ENCODE data around the gene PLPP4.
"Not testable (repeated sequence)": the region's sequence is repeated elsewhere in the genome, so short reads cannot be mapped to it uniquely, and the experiment has no call there.

Gene PLPP4

GRCh38 chr10:120494313-120494710, 37.3 kb downstream of the PLPP4 start:
- DNase-seq (ENCODE audit: low read depth) = no peak
- no peak overlapping the region for H3K4me3 ChIP-seq (ENCODE audit: low read length)
- TF ChIP-seq CTCF (conservative IDR thresholded peaks at IDR 0.05; ENCODE audit: low read length) = no peak

GRCh38 chr10:120495226-120496009, 38.4 kb downstream of the PLPP4 start:
- DNase-seq (ENCODE audit: low read depth) = peak; percentile 25
- TF ChIP-seq CTCF (conservative IDR thresholded peaks at IDR 0.05; ENCODE audit: low read length) = no peak
- no peak overlapping the region for H3K4me3 ChIP-seq (ENCODE audit: low read length)

- no peak for TF ChIP-seq CTCF (conservative IDR thresholded peaks at IDR 0.05; ENCODE audit: low read length)
- DNase-seq (ENCODE audit: low read depth) = no peak
These were observed 42.9 kb downstream of the PLPP4 start for GRCh38 chr10:120499883-120500282.

GRCh38 chr10:120503689-120504088, 46.7 kb downstream of the PLPP4 start:
- TF ChIP-seq CTCF (conservative IDR thresholded peaks at IDR 0.05; ENCODE audit: low read length) = no peak
- no peak overlapping the region for H3K4me3 ChIP-seq (ENCODE audit: low read length)
- DNase-seq (ENCODE audit: low read depth) = no peak

More at GRCh38 chr10:120499883-120500282, 42.9 kb downstream of the PLPP4 start:
- H3K4me3 ChIP-seq (ENCODE audit: low read length) = no peak overlapping the region

- H3K4me3 ChIP-seq (ENCODE audit: low read length) = not testable (repeated sequence)
- peak; percentile 34 for DNase-seq (ENCODE audit: low read depth)
These were observed 47.2 kb downstream of the PLPP4 start for GRCh38 chr10:120504227-120504626.

GRCh38 chr10:120505056-120505455, 48.0 kb downstream of the PLPP4 start:
- H3K4me3 ChIP-seq (ENCODE audit: low read length) = no peak overlapping the region
- DNase-seq (ENCODE audit: low read depth) = peak; percentile 18
- TF ChIP-seq CTCF (conservative IDR thresholded peaks at IDR 0.05; ENCODE audit: low read length) = no peak

GRCh38 chr10:120505866-120506265, 48.8 kb downstream of the PLPP4 start:
- DNase-seq (ENCODE audit: low read depth) = peak; percentile 94
- no peak overlapping the region for H3K4me3 ChIP-seq (ENCODE audit: low read length)

More at GRCh38 chr10:120505866-120506265, 48.8 kb downstream of the PLPP4 start:
- TF ChIP-seq CTCF (conservative IDR thresholded peaks at IDR 0.05; ENCODE audit: low read length) = no peak
